C4-2B (cell line): Measurements from ENCODE around the gene PRCD.

Experiments
- CTCF ChIP-seq: fragments of 450-650 bp; conservative IDR thresholded peaks from 2 replicates; pipeline ENCODE4 v1.5.1; 2017; ENCODE audit warnings: mild to moderate bottlenecking
- ZFX ChIP-seq: fragments of 450-650 bp; IDR thresholded peaks from 2 replicates; pipeline ENCODE4 v1.6.1; 2017

GRCh38 chr17:76497979-76498875 is 41.6 kb upstream of the PRCD start:
- no peak for TF ChIP-seq CTCF
- no peak for TF ChIP-seq ZFX
